Measurements from ENCODE around the gene PLPP3.
A peak's percentile ranks its signal among the peaks of the same experiment; 100 is the strongest.

PLPP3 gene

DNA sequence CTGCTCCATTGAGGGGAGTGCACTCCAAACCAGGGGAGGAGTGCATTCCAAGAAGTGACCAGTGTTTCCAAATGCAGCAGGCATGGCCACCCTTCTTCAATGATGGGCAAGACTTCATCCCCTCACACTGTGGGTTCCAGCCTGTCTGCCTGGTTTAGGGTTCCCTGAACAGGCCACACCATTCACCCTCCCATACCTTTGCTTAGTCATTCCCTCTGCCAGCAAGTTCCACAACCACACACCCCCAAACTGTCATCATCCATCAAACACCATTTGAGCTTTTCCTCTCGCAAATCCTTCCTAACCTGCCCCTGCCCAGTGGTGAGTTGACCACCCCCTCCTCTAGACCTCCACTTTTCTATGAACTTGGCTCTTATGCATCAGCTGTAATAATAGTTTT lies 116.0 kb downstream of the PLPP3 start (continued):
- TF ChIP-seq ZNF335 (tag by site-specific recombination; conservative IDR thresholded peaks at IDR 0.05) = no peak
- TF ChIP-seq, protein P1, sequence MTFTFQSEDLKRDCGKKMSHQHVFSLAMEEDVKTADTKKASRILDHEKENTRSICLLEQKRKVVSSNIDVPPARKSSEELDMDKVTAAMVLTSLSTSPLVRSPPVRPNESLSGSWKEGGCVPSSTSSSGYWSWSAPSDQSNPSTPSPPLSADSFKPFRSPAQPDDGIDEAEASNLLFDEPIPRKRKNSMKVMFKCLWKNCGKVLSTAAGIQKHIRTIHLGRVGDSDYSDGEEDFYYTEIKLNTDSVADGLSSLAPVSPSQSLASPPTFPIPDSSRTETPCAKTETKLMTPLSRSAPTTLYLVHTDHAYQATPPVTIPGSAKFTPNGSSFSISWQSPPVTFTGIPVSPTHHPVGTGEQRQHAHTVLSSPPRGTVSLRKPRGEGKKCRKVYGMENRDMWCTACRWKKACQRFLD (tag by site-specific recombination; IDR thresholded peaks at IDR 0.05) = no peak
- TF ChIP-seq ZNF366 (tag by site-specific recombination; conservative IDR thresholded peaks at IDR 0.05) = no peak
- TF ChIP-seq ZNF791 (tag by site-specific recombination; IDR thresholded peaks at IDR 0.05) = no peak
- TF ChIP-seq ZNF132 (tag by site-specific recombination; IDR thresholded peaks at IDR 0.05; ENCODE audit: borderline replicate concordance) = no peak
- TF ChIP-seq, protein P2, sequence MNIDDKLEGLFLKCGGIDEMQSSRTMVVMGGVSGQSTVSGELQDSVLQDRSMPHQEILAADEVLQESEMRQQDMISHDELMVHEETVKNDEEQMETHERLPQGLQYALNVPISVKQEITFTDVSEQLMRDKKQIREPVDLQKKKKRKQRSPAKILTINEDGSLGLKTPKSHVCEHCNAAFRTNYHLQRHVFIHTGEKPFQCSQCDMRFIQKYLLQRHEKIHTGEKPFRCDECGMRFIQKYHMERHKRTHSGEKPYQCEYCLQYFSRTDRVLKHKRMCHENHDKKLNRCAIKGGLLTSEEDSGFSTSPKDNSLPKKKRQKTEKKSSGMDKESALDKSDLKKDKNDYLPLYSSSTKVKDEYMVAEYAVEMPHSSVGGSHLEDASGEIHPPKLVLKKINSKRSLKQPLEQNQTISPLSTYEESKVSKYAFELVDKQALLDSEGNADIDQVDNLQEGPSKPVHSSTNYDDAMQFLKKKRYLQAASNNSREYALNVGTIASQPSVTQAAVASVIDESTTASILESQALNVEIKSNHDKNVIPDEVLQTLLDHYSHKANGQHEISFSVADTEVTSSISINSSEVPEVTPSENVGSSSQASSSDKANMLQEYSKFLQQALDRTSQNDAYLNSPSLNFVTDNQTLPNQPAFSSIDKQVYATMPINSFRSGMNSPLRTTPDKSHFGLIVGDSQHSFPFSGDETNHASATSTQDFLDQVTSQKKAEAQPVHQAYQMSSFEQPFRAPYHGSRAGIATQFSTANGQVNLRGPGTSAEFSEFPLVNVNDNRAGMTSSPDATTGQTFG (tag by site-specific recombination; IDR thresholded peaks at IDR 0.05; ENCODE audit: borderline replicate concordance) = no peak
- no peak for TF ChIP-seq ZNF660 (tag by site-specific recombination; IDR thresholded peaks at IDR 0.05)
- no peak for TF ChIP-seq SCRT1 (tag by site-specific recombination; IDR thresholded peaks at IDR 0.05; ENCODE audit: borderline replicate concordance)

DNA sequence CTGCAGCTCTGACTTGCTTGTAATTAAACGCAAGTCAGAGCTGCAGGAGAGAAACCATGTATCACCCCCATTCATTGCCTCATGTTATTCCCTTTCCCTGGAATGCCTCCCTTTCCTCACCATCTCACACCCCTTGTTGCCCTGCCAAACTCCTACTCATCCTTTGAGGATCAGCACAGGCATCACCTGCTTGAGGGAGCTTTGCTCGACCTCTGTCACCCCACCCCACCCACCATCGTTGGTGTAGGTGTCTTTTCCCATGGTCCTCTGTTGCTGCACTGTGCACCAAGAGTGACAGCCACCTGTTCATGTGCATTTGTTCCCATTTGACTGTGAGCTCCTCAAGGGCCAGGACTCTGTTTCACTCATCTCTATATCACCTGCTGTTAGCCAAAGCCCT lies 117.2 kb downstream of the PLPP3 start:
- no peaks in the 10 kb centered on the region for H3K36me3 ChIP-seq (ENCODE audit: control insufficient read depth in 2 of 2, insufficient read depth in 1 of 2, low read length in 2 of 2)
- H3K4me3 ChIP-seq (ENCODE audit: low read depth, low read length) = no peak overlapping the region
- no peak overlapping the region for H3K27ac ChIP-seq (ENCODE audit: extremely low read depth, low read depth, low read length)
- POLR2A ChIA-PET = no interaction called here
- no peaks in the 10 kb centered on the region for H3K9me3 ChIP-seq (ENCODE audit: control insufficient read depth, insufficient read depth, low read depth, low read length)
- H3K4me1 ChIP-seq (ENCODE audit: control insufficient read depth, insufficient read depth, low read length) = no peaks in the 10 kb centered on the region
- CTCF ChIA-PET = no interaction called here
- TF ChIP-seq ZNF302 (tag by site-specific recombination; IDR thresholded peaks at IDR 0.05; ENCODE audit: low read depth) = no peak
- TF ChIP-seq ZFHX2 (tag by site-specific recombination; conservative IDR thresholded peaks at IDR 0.05) = peak; percentile 71
- peak; percentile 86 for TF ChIP-seq EGR2 (tag by site-specific recombination; IDR thresholded peaks at IDR 0.05; ENCODE audit: low read depth)

DNA sequence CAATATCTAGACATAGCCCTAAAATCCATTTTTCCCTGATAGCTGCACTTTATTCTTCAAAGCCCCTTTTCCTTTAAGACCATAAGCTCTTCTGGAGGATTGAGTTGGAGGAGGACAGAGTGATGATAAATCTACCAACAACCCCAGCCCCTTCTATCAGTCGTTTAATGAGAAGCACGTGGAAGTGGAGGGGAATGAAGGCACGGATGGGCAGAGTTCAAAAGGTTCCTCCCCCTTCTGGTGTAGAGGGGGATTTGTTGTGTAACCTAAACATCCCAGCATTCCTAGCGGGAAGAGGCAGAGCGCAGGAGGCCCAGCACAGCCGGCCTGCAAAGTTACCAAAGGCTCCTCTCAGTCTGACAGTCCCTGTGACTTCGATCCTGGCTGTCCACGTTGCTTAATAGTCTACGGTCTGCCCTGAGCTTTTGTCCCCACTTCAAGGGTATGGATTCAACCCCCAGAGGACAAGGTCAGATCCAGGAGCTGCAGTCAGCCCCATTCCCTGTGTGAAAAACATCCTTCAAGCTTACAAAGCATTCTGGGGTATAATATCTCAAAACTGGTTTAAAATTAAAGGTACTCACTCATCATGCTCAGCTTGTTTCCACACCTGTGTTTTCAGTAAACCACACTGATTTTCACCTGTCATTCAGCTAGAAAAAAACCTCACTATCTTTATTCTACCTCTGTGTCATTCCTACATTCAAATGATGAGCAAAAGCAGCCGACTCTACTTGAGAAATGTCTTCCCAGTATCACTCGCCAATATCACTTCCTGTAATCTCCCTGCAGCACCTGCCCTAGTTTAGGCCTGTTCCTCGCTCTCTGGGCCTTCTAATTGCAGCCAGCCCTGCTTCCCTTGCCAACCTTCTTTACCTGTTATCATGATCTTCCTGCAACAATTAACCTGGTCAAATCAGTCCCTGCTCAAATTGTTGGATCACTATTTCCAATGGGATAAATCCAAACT lies 117.9 kb downstream of the PLPP3 start:
- H3K27ac ChIP-seq (ENCODE audit: extremely low read depth, low read depth, low read length) = no peak overlapping the region
- no peaks in the 10 kb centered on the region for H3K4me1 ChIP-seq (ENCODE audit: control insufficient read depth, insufficient read depth, low read length)
- TF ChIP-seq ZNF302 (tag by site-specific recombination; IDR thresholded peaks at IDR 0.05; ENCODE audit: low read depth) (no peak), ZNF266 (tag by site-specific recombination; IDR thresholded peaks at IDR 0.05; ENCODE audit: low read depth) (no peak), ZNF394 (tag by site-specific recombination; IDR thresholded peaks at IDR 0.05; ENCODE audit: borderline replicate concordance) (no peak), MZF1 (tag by site-specific recombination; IDR thresholded peaks at IDR 0.05; ENCODE audit: borderline replicate concordance) (0 out of 2 replicates have a peak, but pooled peaks have one; percentile 20)
- POLR2A ChIA-PET = no interaction called here
- H3K9me3 ChIP-seq (ENCODE audit: control insufficient read depth, insufficient read depth, low read depth, low read length) = no peaks in the 10 kb centered on the region
- CTCF ChIA-PET = no interaction called here
- H3K36me3 ChIP-seq (ENCODE audit: control insufficient read depth in 2 of 2, insufficient read depth in 1 of 2, low read length in 2 of 2) = no peaks in the 10 kb centered on the region
- H3K4me3 ChIP-seq (ENCODE audit: low read depth, low read length) = no peak overlapping the region

DNA sequence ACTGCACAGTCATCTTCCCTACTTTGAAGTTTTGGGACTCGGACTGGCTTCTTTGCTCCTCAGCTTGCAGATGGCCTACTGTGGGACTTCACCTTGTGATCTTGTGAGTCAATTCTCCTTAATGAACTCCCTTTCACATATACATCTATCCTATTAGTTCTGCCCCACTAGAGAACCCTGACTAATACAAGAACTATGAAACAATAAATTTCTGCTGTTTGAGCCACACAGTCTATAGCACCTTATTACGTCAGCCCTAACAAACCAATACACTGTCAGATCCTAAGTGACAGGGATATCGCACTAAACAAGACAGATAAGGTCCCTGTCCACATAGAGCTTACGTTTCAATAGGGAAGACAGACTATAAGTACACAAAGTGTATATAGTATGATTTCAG lies 120.1 kb downstream of the PLPP3 start:
- Histone ChIP-seq H3K9me3 (ENCODE audit: control insufficient read depth, insufficient read depth, low read depth, low read length) (no peaks in the 10 kb centered on the region), H3K36me3 (ENCODE audit: control insufficient read depth in 2 of 2, insufficient read depth in 1 of 2, low read length in 2 of 2) (no peaks in the 10 kb centered on the region), H3K4me1 (ENCODE audit: control insufficient read depth, insufficient read depth, low read length) (no peaks in the 10 kb centered on the region), H3K27ac (ENCODE audit: extremely low read depth, low read depth, low read length) (no peak overlapping the region), H3K4me3 (ENCODE audit: low read depth, low read length) (no peak overlapping the region)
- CTCF ChIA-PET = no interaction called here
- POLR2A ChIA-PET = no interaction called here
- TF ChIP-seq ZNF16 (tag by site-specific recombination; IDR thresholded peaks at IDR 0.05; ENCODE audit: low read depth) (no peak), MZF1 (tag by site-specific recombination; IDR thresholded peaks at IDR 0.05; ENCODE audit: borderline replicate concordance) (no peak), GLIS2 (tag by site-specific recombination; IDR thresholded peaks at IDR 0.05) (no peak), ZNF571 (tag by site-specific recombination; IDR thresholded peaks at IDR 0.05) (no peak), ZNF426 (tag by site-specific recombination; IDR thresholded peaks at IDR 0.05) (no peak), ZBTB20 (tag by site-specific recombination; IDR thresholded peaks at IDR 0.05) (no peak)
- TF ChIP-seq, protein P3, sequence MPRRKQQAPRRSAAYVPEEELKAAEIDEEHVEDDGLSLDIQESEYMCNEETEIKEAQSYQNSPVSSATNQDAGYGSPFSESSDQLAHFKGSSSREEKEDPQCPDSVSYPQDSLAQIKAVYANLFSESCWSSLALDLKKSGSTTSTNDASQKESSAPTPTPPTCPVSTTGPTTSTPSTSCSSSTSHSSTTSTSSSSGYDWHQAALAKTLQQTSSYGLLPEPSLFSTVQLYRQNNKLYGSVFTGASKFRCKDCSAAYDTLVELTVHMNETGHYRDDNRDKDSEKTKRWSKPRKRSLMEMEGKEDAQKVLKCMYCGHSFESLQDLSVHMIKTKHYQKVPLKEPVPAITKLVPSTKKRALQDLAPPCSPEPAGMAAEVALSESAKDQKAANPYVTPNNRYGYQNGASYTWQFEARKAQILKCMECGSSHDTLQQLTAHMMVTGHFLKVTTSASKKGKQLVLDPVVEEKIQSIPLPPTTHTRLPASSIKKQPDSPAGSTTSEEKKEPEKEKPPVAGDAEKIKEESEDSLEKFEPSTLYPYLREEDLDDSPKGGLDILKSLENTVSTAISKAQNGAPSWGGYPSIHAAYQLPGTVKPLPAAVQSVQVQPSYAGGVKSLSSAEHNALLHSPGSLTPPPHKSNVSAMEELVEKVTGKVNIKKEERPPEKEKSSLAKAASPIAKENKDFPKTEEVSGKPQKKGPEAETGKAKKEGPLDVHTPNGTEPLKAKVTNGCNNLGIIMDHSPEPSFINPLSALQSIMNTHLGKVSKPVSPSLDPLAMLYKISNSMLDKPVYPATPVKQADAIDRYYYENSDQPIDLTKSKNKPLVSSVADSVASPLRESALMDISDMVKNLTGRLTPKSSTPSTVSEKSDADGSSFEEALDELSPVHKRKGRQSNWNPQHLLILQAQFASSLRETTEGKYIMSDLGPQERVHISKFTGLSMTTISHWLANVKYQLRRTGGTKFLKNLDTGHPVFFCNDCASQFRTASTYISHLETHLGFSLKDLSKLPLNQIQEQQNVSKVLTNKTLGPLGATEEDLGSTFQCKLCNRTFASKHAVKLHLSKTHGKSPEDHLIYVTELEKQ (tag by site-specific recombination; IDR thresholded peaks at IDR 0.05; ENCODE audit: borderline replicate concordance) = no peak

All from HEK293 (cell line).